ENCODE measurements around the gene KANSL1. TPM values are rescaled to one million over a fixed set of nuclear protein-coding genes. Genes with fewer than 3 reads are reported as not detected.

Gene KANSL1
- total and polyA plus RNA-seq, 9 of the 15 experiments (the other 6 are each of a cell fraction or from before 2014, with no cell fraction given): 3.6 to 55.4 (median 31.8) TPM

DNA sequence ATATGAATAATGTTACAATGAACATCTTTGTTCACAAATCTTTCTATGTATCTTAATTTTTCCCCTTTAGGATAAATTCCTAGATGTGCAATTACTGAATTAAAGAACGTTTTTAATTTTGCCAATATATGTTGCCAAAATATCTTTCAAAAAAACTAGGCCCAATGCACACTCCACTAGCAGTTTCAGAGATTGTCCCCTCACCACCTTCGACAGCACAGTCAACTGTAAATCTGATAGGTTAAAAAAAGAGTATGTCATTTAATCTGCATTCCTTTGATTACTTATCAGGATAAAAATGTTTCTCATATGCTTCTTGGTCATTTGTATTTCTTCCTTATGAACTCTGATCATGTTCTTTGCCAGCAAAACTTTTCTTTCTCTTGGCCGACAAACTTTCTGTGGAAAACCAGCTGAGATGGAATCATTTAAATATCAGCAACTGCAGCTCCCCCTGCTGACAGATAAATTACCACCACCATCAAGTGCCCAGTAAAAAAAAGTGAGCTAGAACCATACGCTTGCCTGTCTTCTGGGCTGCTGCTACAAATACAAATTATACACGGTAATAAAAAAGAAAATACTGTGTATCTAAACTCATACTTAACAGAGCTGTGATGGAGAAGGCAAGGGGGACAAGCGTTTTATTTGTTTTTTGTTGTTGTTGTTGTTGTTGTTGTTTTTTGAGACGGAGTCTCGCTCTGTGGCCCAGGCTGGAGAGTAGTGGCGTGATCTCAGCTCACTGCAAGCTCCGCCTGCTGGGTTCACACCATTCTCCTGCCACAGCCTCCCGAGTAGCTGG is 19.6 kb upstream of the KANSL1 start (continued):
- TF ChIP-seq, protein P1, sequence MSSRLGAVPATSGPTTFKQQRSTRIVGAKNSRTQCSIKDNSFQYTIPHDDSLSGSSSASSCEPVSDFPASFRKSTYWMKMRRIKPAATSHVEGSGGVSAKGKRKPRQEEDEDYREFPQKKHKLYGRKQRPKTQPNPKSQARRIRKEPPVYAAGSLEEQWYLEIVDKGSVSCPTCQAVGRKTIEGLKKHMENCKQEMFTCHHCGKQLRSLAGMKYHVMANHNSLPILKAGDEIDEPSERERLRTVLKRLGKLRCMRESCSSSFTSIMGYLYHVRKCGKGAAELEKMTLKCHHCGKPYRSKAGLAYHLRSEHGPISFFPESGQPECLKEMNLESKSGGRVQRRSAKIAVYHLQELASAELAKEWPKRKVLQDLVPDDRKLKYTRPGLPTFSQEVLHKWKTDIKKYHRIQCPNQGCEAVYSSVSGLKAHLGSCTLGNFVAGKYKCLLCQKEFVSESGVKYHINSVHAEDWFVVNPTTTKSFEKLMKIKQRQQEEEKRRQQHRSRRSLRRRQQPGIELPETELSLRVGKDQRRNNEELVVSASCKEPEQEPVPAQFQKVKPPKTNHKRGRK (tag; IDR thresholded peaks at IDR 0.05): no peak
- TF ChIP-seq, protein P2, sequence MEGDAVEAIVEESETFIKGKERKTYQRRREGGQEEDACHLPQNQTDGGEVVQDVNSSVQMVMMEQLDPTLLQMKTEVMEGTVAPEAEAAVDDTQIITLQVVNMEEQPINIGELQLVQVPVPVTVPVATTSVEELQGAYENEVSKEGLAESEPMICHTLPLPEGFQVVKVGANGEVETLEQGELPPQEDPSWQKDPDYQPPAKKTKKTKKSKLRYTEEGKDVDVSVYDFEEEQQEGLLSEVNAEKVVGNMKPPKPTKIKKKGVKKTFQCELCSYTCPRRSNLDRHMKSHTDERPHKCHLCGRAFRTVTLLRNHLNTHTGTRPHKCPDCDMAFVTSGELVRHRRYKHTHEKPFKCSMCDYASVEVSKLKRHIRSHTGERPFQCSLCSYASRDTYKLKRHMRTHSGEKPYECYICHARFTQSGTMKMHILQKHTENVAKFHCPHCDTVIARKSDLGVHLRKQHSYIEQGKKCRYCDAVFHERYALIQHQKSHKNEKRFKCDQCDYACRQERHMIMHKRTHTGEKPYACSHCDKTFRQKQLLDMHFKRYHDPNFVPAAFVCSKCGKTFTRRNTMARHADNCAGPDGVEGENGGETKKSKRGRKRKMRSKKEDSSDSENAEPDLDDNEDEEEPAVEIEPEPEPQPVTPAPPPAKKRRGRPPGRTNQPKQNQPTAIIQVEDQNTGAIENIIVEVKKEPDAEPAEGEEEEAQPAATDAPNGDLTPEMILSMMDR (IDR thresholded peaks at IDR 0.05 in 2 of 3, conservative IDR thresholded peaks at IDR 0.05 in 1 of 3; ENCODE audit: insufficient read depth in 2 of 3, low read depth in 1 of 3, low read length in 3 of 3): peak; percentile 85 to 96 (median 88)
- TF ChIP-seq, protein P3, sequence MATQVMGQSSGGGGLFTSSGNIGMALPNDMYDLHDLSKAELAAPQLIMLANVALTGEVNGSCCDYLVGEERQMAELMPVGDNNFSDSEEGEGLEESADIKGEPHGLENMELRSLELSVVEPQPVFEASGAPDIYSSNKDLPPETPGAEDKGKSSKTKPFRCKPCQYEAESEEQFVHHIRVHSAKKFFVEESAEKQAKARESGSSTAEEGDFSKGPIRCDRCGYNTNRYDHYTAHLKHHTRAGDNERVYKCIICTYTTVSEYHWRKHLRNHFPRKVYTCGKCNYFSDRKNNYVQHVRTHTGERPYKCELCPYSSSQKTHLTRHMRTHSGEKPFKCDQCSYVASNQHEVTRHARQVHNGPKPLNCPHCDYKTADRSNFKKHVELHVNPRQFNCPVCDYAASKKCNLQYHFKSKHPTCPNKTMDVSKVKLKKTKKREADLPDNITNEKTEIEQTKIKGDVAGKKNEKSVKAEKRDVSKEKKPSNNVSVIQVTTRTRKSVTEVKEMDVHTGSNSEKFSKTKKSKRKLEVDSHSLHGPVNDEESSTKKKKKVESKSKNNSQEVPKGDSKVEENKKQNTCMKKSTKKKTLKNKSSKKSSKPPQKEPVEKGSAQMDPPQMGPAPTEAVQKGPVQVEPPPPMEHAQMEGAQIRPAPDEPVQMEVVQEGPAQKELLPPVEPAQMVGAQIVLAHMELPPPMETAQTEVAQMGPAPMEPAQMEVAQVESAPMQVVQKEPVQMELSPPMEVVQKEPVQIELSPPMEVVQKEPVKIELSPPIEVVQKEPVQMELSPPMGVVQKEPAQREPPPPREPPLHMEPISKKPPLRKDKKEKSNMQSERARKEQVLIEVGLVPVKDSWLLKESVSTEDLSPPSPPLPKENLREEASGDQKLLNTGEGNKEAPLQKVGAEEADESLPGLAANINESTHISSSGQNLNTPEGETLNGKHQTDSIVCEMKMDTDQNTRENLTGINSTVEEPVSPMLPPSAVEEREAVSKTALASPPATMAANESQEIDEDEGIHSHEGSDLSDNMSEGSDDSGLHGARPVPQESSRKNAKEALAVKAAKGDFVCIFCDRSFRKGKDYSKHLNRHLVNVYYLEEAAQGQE (IDR thresholded peaks at IDR 0.05; ENCODE audit: borderline replicate concordance): peak; percentile 75; the same call in 1 of the 2 replicates
- TF ChIP-seq, protein P3 (CRISPR knock-in tag; IDR thresholded peaks at IDR 0.05; ENCODE audit: low read depth): no peak
- TF ChIP-seq HDGF (IDR thresholded peaks at IDR 0.05) (0 out of 2 replicates have a peak, but pooled peaks have one; percentile 1), KAT7 (CRISPR knock-in tag; IDR thresholded peaks at IDR 0.05; ENCODE audit: borderline replicate concordance) (no peak), KLF16 (IDR thresholded peaks at IDR 0.05) (peak; percentile 49; the same call in 1 of the 2 replicates), PHF8 (IDR thresholded peaks at IDR 0.05; ENCODE audit: borderline replicate concordance, low read length) (no peak), HDAC1 (IDR thresholded peaks at IDR 0.05) (no peak), ERF (CRISPR knock-in tag; IDR thresholded peaks at IDR 0.05) (no peak), ZNF79 (CRISPR knock-in tag; IDR thresholded peaks at IDR 0.05; ENCODE audit: low read depth) (no peak), HSF4 (CRISPR knock-in tag; IDR thresholded peaks at IDR 0.05; ENCODE audit: borderline replicate concordance) (no peak), EP400 (IDR thresholded peaks at IDR 0.05) (0 out of 2 replicates have a peak, but pooled peaks have one; percentile 23)
- TF ChIP-seq, protein P4, sequence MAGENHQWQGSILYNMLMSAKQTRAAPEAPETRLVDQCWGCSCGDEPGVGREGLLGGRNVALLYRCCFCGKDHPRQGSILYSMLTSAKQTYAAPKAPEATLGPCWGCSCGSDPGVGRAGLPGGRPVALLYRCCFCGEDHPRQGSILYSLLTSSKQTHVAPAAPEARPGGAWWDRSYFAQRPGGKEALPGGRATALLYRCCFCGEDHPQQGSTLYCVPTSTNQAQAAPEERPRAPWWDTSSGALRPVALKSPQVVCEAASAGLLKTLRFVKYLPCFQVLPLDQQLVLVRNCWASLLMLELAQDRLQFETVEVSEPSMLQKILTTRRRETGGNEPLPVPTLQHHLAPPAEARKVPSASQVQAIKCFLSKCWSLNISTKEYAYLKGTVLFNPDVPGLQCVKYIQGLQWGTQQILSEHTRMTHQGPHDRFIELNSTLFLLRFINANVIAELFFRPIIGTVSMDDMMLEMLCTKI (IDR thresholded peaks at IDR 0.05; ENCODE audit: partially characterized antibody): no peak

Measured in K562 (cell line).